ENCODE data around the gene ZNF618.

The ZNF618 gene

GRCh38 chr9:113898596-113898995 is 22.5 kb downstream of the ZNF618 start:
- DNase-seq (ENCODE audit: insufficient read length) (no peak), FAIRE-seq (no peak)
- TF ChIP-seq POLR2AphosphoS5 (IDR thresholded peaks at IDR 0.05; ENCODE audit: low read depth, low read length) (no peak), TAF1 (IDR thresholded peaks at IDR 0.05; ENCODE audit: borderline replicate concordance, low read depth, low read length) (no peak), POLR2A (IDR thresholded peaks at IDR 0.05; ENCODE audit: low read depth, low read length) (no peak)

- FAIRE-seq, result no peak
- no peak for TF ChIP-seq TAF1 (IDR thresholded peaks at IDR 0.05; ENCODE audit: borderline replicate concordance, low read depth, low read length)
- TF ChIP-seq POLR2A (IDR thresholded peaks at IDR 0.05; ENCODE audit: low read depth, low read length), result no peak
- TF ChIP-seq POLR2AphosphoS5 (IDR thresholded peaks at IDR 0.05; ENCODE audit: low read depth, low read length), result no peak
- no peak for DNase-seq (ENCODE audit: insufficient read length)
Measured at GRCh38 chr9:113899205-113899604, 23.1 kb downstream of the ZNF618 start.

- DNase-seq (ENCODE audit: insufficient read length) (no peak), FAIRE-seq (no peak)
- no peak for TF ChIP-seq POLR2A (IDR thresholded peaks at IDR 0.05; ENCODE audit: low read depth, low read length)
- no peak for TF ChIP-seq TAF1 (IDR thresholded peaks at IDR 0.05; ENCODE audit: borderline replicate concordance, low read depth, low read length)
- no peak for TF ChIP-seq POLR2AphosphoS5 (IDR thresholded peaks at IDR 0.05; ENCODE audit: low read depth, low read length)
Measured at GRCh38 chr9:113901221-113901688, 25.1 kb downstream of the ZNF618 start.

DNA sequence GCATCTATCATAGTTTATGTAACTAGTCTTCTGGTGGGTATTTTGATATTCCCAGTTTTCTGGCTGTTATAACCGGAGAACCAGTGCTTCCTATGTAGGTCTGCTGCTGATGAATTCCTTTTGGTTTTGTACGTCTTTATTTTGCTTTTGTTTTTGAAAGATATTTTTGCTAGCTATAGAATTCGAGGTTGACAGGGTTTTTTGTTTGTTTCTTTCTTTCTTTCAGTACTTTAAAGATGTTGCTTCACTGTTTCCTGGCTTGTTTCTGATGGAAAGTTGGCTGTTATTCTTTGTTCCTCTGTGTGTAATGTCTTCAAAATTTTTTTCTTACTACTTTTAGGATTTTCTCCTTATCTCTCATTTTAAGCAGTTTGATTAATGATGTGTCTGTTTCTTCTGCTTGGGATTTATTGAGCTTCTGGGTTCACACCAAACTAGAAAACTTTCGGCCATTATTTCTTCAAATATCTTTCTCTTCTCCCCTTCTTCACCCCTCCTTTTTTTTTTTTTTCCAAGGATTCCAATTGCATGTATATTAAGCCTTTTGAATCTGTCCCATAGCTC is 27.5 kb downstream of the ZNF618 start:
- no peak for FAIRE-seq

GRCh38 chr9:113906411-113907110 is 30.5 kb downstream of the ZNF618 start:
- no peak for TF ChIP-seq POLR2A (IDR thresholded peaks at IDR 0.05; ENCODE audit: low read depth, low read length)
- TF ChIP-seq POLR2AphosphoS5 (IDR thresholded peaks at IDR 0.05; ENCODE audit: low read depth, low read length), result no peak
- no peak for TF ChIP-seq TAF1 (IDR thresholded peaks at IDR 0.05; ENCODE audit: borderline replicate concordance, low read depth, low read length)
- DNase-seq (ENCODE audit: insufficient read length) (no peak), FAIRE-seq (no peak)

More for the DNA sequence above, 27.5 kb downstream of the ZNF618 start:
- DNase-seq (ENCODE audit: insufficient read length), result no peak
- TF ChIP-seq POLR2AphosphoS5 (IDR thresholded peaks at IDR 0.05; ENCODE audit: low read depth, low read length) (no peak), TAF1 (IDR thresholded peaks at IDR 0.05; ENCODE audit: borderline replicate concordance, low read depth, low read length) (no peak), POLR2A (IDR thresholded peaks at IDR 0.05; ENCODE audit: low read depth, low read length) (no peak)

DNA sequence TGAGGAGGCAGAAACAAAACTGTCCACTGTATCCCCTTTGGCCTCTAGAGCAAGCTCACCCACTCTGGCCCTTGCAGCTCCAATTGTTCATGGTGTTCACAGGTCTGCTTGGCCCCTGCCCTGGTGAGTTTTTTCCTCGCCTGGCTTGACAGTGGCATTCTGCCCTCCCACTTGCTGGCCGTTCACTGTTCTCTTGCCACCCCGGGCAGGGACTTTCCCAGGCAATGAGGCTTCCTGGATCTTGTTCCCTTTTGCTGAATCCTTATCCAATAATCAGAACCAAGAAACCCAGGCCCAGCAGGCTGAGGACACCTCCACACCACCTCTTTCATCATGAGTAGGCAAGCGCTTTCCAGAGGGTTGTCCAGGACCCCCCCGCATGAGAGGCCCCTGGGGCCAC is 31.2 kb downstream of the ZNF618 start:
- TF ChIP-seq POLR2A (IDR thresholded peaks at IDR 0.05; ENCODE audit: low read depth, low read length) (no peak), POLR2AphosphoS5 (IDR thresholded peaks at IDR 0.05; ENCODE audit: low read depth, low read length) (no peak), TAF1 (IDR thresholded peaks at IDR 0.05; ENCODE audit: borderline replicate concordance, low read depth, low read length) (no peak)
- FAIRE-seq (no peak), DNase-seq (ENCODE audit: insufficient read length) (no peak)

DNA sequence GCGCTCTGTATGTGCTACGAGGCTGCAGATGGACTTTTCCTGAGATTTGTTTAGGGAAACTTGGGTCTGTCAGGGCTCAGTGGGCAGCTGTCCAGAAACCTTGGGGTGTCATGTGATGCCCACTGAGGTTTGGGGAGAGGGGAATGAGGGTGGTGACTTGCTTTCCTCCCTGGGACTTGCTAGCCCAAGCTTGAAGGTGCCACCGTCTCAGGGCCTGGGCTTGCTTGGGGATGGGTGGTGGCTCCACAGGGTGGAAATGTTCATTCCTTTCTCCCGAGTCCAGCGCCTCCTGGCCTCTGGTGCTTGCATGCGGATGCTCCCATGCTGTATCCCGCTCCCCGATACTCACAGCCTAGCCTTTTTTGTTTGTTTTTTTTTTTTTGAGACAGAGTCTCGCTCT is 33.3 kb downstream of the ZNF618 start:
- TF ChIP-seq TAF1 (IDR thresholded peaks at IDR 0.05; ENCODE audit: borderline replicate concordance, low read depth, low read length) (no peak), POLR2AphosphoS5 (IDR thresholded peaks at IDR 0.05; ENCODE audit: low read depth, low read length) (no peak), POLR2A (IDR thresholded peaks at IDR 0.05; ENCODE audit: low read depth, low read length) (no peak)
- FAIRE-seq (no peak), DNase-seq (ENCODE audit: insufficient read length) (no peak)

GRCh38 chr9:113910036-113910639 is 34.0 kb downstream of the ZNF618 start:
- no peak for TF ChIP-seq POLR2AphosphoS5 (IDR thresholded peaks at IDR 0.05; ENCODE audit: low read depth, low read length)
- no peak for DNase-seq (ENCODE audit: insufficient read length)
- FAIRE-seq, result no peak

DNA sequence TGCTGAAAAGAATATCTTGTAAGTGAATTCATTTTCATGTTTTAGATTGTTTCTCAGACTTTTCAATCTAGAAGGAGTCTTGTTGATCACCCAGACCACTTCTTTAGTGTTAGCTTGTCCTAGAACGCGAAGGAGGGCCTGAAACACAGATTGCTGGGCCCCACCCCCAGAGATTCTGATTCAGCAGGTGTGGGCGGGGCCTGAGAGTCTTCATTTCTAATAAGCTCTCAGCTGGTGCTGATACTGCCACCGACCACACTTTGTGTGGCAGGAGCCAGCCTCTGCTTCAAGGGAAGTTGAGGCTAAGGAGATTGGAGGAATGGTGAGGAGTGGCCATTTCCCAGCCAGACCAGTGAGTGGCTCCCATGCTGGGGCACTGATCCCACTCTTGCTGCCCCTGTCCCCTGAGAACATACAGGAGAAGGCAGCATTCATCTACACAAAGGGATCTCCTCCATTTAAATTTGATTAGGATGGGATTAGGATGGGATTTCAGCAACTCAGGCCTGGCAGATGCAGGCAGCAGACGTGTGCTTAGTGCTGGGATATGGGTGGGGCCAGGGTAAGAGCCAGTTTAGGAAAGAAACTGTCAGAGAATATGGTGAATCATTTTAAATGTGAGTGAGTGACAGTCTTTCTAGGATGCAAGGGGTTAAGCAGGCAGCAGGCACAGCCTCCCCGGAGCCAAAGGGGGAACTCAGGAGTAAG is 35.9 kb downstream of the ZNF618 start:
- no peak for TF ChIP-seq POLR2AphosphoS5 (IDR thresholded peaks at IDR 0.05; ENCODE audit: low read depth, low read length)
- TF ChIP-seq TAF1 (IDR thresholded peaks at IDR 0.05; ENCODE audit: borderline replicate concordance, low read depth, low read length), result no peak
- no peak for TF ChIP-seq POLR2A (IDR thresholded peaks at IDR 0.05; ENCODE audit: low read depth, low read length)
- FAIRE-seq, result no peak
- DNase-seq (ENCODE audit: insufficient read length), result no peak

DNA sequence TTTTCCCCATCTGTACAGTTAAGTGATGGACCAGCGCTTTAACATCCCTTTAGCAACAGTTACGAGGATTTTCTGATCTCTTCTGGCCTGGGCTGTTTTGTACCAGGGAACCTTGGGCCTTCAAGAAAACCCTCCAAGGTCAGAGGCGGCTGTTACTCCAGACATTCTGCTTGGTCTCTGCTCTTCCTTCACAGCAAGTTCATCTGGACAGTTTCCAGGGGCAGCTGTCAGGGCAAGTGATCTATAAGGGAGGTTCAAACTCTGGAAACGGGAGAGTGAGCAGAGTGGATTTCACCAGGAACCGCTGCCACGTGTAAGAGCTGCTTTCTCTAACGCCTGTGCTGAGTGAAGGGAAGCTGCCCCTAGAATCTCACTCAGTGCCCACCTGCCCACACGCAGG is 36.7 kb downstream of the ZNF618 start:
- DNase-seq (ENCODE audit: insufficient read length) (no peak), FAIRE-seq (no peak)
- TF ChIP-seq TAF1 (IDR thresholded peaks at IDR 0.05; ENCODE audit: borderline replicate concordance, low read depth, low read length) (no peak), POLR2AphosphoS5 (IDR thresholded peaks at IDR 0.05; ENCODE audit: low read depth, low read length) (no peak), POLR2A (IDR thresholded peaks at IDR 0.05; ENCODE audit: low read depth, low read length) (no peak)

DNA sequence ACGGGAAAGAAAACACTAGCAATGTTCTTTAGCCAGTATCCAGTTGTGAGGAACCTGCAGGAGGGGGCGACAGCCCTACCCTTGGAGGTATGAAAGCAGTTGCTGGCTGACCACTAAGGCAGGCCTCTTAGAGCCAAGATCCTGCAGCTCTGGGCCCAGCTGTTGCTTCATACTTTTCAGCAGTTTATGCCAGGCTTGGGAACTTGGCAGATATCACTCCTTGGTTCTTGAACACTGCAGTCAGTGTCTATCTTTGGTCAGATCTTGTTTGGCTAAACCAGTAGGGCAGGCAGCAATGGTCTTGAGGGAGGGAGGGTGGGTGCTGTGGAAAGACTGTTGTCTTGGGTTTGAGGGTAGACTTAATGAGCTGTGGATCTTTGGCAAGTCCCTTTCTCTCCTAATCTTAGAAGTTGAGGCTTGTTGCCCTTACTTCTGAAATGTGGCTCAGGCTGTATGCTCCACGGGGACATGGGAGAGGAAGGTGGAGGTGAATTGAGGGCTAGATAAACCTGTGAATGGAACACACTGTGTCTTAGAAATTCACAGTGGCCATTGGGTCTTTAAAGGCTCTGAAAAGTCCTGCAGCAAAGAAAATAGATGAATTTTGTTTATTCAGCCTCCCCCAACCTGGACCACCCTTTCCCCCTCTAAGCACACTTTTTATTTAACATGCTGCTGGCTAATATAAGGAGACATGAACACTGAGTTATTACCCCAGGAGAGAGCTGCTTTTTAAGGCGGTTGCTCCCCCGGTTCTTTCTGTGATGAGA is 37.5 kb downstream of the ZNF618 start:
- FAIRE-seq (no peak), DNase-seq (ENCODE audit: insufficient read length) (no peak)
- TF ChIP-seq POLR2A (IDR thresholded peaks at IDR 0.05; ENCODE audit: low read depth, low read length) (no peak), POLR2AphosphoS5 (IDR thresholded peaks at IDR 0.05; ENCODE audit: low read depth, low read length) (no peak), TAF1 (IDR thresholded peaks at IDR 0.05; ENCODE audit: borderline replicate concordance, low read depth, low read length) (no peak)

All from GM12892 (cell line).